HEK293 (cell line): ENCODE data around the gene FAM169A.

ENCODE experiments used
- CTCF ChIA-PET: fragments of 350-600 bp; formaldehyde crosslinking; extraction: SDS; loops from one replicate; lab custom pipeline; 2021; ENCODE audit warnings: antibody characterized with exemption; lab: Yijun Ruan, JAX
- POLR2A ChIA-PET: fragments of 300-600 bp; formaldehyde crosslinking; extraction: SDS; loops from one replicate; lab custom pipeline; 2020; ENCODE audit warnings: antibody characterized with exemption, inconsistent platforms; lab: Yijun Ruan, JAX
- H3K27ac ChIP-seq: fragments of 200-500 bp; sonication (Bioruptor generic); 2 replicates; pipeline ENCODE4 v1.5.1; 2014; ENCODE audit warnings: low read depth, low read length, control low read depth, inconsistent platforms; ENCODE audit errors: extremely low read depth
- H3K36me3 ChIP-seq, 2 experiments: fragments of 200-500 bp in 1 of 2; sonication (Bioruptor generic) in 1 of 2; 1 replicate in 1 of 2; 2 replicates in 1 of 2; pipeline ENCODE4 v1.5.1; 2014 to 2017; ENCODE audit warnings: inconsistent platforms in 2 of 2, low read length in 2 of 2; ENCODE audit not compliant: control insufficient read depth in 2 of 2, insufficient read depth in 1 of 2
- H3K4me1 ChIP-seq: fragments of 200-500 bp; sonication (Bioruptor generic); 2 replicates; pipeline ENCODE4 v1.5.1; 2014; ENCODE audit warnings: mild to moderate bottlenecking, low read length, inconsistent platforms; ENCODE audit not compliant: control insufficient read depth, insufficient read depth
- H3K4me3 ChIP-seq: 2 replicates; pipeline ENCODE4 v1.5.1; 2011; ENCODE audit warnings: low read depth, mild to moderate bottlenecking, control low read depth, low read length, moderate library complexity
- H3K9me3 ChIP-seq: fragments of 200-500 bp; sonication (Bioruptor generic); 2 replicates; pipeline ENCODE4 v1.5.1; 2014; ENCODE audit warnings: low read depth, low read length, inconsistent platforms; ENCODE audit not compliant: control insufficient read depth, insufficient read depth
- BCL11A ChIP-seq: fragments of 450-650 bp; formaldehyde crosslinking; IDR thresholded peaks from 2 replicates; pipeline ENCODE4 v1.5.1; 2016; ENCODE audit warnings: low read depth, missing biosample characterization, missing genetic modification characterization
- EGR2 ChIP-seq: fragments of 450-650 bp; formaldehyde crosslinking; IDR thresholded peaks from 2 replicates; pipeline ENCODE4 v1.5.1; 2016; ENCODE audit warnings: low read depth, missing biosample characterization, missing genetic modification characterization
- KLF1 ChIP-seq: fragments of 450-650 bp; formaldehyde crosslinking; IDR thresholded peaks from 2 replicates; pipeline ENCODE4 v1.5.1; 2016; ENCODE audit warnings: missing biosample characterization, missing genetic modification characterization
- ZIC2 ChIP-seq: fragments of 450-650 bp; formaldehyde crosslinking; IDR thresholded peaks from 2 replicates; pipeline ENCODE4 v1.5.1; 2016; ENCODE audit warnings: missing biosample characterization, missing genetic modification characterization
- ZNF133 ChIP-seq: fragments of 450-650 bp; formaldehyde crosslinking; IDR thresholded peaks from 2 replicates; pipeline ENCODE4 v1.5.1; 2016; ENCODE audit warnings: missing biosample characterization, missing genetic modification characterization
- ZNF202 ChIP-seq: fragments of 450-650 bp; formaldehyde crosslinking; IDR thresholded peaks from 2 replicates; pipeline ENCODE4 v1.5.1; 2016; ENCODE audit warnings: missing biosample characterization, missing genetic modification characterization, borderline replicate concordance
- ZNF324 ChIP-seq: fragments of 450-650 bp; formaldehyde crosslinking; IDR thresholded peaks from 2 replicates; pipeline ENCODE4 v1.5.1; 2016; ENCODE audit warnings: missing biosample characterization, missing genetic modification characterization
- ZNF426 ChIP-seq: fragments of 450-650 bp; formaldehyde crosslinking; IDR thresholded peaks from 2 replicates; pipeline ENCODE4 v1.5.1; 2017; ENCODE audit warnings: missing biosample characterization, missing genetic modification characterization, mild to moderate bottlenecking, inconsistent platforms, moderate library complexity
- ZNF549 ChIP-seq: fragments of 450-650 bp; IDR thresholded peaks from 2 replicates; pipeline ENCODE4 v1.5.1; 2018; ENCODE audit warnings: missing biosample characterization, missing genetic modification characterization, mild to moderate bottlenecking, inconsistent platforms, moderate library complexity
- ZNF621 ChIP-seq: fragments of 450-650 bp; formaldehyde crosslinking; IDR thresholded peaks from 2 replicates; pipeline ENCODE4 v1.5.1; 2017; ENCODE audit warnings: missing biosample characterization, missing genetic modification characterization
- ZNF654 ChIP-seq: fragments of 450-650 bp; formaldehyde crosslinking; IDR thresholded peaks from 2 replicates; pipeline ENCODE4 v1.5.1; 2016; ENCODE audit warnings: low read depth, missing biosample characterization, missing genetic modification characterization
- ZNF664 ChIP-seq: fragments of 450-650 bp; formaldehyde crosslinking; IDR thresholded peaks from 2 replicates; pipeline ENCODE4 v1.5.1; 2016; ENCODE audit warnings: missing biosample characterization, missing genetic modification characterization
- TF ChIP-seq, protein P1 (sequence below): fragments of 450-650 bp; formaldehyde crosslinking; IDR thresholded peaks from 2 replicates; pipeline ENCODE4 v1.5.1; 2016; ENCODE audit warnings: missing biosample characterization, missing genetic modification characterization, borderline replicate concordance
- TF ChIP-seq, protein P2 (sequence below): sonication (generic); formaldehyde crosslinking; IDR thresholded peaks from 2 replicates; pipeline ENCODE4 v1.8.1; 2022; ENCODE audit warnings: mild to moderate bottlenecking, moderate library complexity, missing genetic modification reagents
- TF ChIP-seq, protein P3 (sequence below): fragments of 450-650 bp; formaldehyde crosslinking; IDR thresholded peaks from 2 replicates; pipeline ENCODE4 v1.5.1; 2017; ENCODE audit warnings: missing biosample characterization, missing genetic modification characterization
- TF ChIP-seq, protein P4 (sequence below): fragments of 450-650 bp; formaldehyde crosslinking; IDR thresholded peaks from 2 replicates; pipeline ENCODE4 v1.5.1; 2016; ENCODE audit warnings: missing biosample characterization, missing genetic modification characterization
- TF ChIP-seq, protein P5 (sequence below): fragments of 450-650 bp; formaldehyde crosslinking; IDR thresholded peaks from 2 replicates; pipeline ENCODE4 v1.5.1; 2016; ENCODE audit warnings: missing biosample characterization, missing genetic modification characterization
- TF ChIP-seq, protein P6 (sequence below): fragments of 450-650 bp; formaldehyde crosslinking; IDR thresholded peaks from 2 replicates; pipeline ENCODE4 v1.5.1; 2016; ENCODE audit warnings: missing biosample characterization, missing genetic modification characterization

The FAM169A gene

DNA sequence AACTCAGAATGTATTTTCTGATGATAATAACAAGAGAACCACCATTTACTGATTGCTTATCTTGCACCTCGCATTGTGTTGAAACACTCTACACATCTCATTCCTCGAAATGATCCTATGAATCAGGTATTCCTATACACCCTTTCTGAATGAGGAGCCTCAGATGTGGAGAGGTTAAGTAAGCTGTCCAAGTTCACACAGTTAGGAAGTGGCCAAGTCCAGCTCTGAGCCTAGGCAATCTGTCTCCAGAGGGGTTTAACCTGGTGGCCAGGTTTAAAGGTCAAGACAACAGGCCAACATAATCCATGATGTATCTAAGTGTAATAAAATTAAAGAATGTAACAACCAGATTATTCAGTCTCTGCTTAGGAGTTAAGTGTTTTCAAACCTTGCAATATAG lies 12.9 kb downstream of the FAM169A start (continued):
- TF ChIP-seq, protein P1, sequence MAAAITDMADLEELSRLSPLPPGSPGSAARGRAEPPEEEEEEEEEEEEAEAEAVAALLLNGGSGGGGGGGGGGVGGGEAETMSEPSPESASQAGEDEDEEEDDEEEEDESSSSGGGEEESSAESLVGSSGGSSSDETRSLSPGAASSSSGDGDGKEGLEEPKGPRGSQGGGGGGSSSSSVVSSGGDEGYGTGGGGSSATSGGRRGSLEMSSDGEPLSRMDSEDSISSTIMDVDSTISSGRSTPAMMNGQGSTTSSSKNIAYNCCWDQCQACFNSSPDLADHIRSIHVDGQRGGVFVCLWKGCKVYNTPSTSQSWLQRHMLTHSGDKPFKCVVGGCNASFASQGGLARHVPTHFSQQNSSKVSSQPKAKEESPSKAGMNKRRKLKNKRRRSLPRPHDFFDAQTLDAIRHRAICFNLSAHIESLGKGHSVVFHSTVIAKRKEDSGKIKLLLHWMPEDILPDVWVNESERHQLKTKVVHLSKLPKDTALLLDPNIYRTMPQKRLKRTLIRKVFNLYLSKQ (tag by site-specific recombination), result no peak
- TF ChIP-seq ZNF621 (tag by site-specific recombination) (no peak), KLF1 (tag by site-specific recombination) (no peak), ZNF324 (tag by site-specific recombination) (no peak), ZNF133 (tag by site-specific recombination) (no peak)

DNA sequence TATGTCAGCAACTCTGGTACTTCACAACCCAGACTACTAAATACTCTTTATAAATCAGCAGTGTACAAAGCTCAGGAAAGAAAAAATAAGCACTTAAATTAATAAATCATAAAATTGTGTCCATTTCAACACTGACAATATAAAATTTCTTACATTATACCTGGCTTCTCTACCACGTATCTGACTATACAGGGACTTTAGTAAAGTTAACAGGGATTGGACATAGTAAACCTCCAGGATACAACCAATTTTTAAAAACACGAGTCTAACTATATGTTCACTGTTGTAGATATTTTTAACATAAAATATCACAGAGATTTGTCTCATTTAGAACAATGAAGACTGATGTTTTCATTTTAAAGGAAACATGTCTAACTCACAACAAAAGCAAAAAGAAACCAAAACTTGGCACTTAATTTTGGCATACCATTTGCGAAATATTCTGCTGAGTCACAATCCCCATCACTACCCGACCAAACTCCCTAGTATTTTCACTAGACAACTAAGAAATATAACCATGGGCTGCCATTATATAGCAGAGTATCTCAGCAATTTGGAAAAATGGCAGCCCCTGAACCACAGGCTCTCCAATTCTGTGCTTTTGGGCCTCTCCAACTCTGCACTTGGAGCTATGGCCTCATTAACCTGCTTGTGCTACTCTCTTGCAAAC lies 14.4 kb downstream of the FAM169A start:
- POLR2A ChIA-PET, result interaction anchor here (1.2 kb wide), 1 partner anchor 14 kb away, joined by 3 read pairs; the partner anchor contains the start of gene FAM169A
- Histone ChIP-seq H3K4me1 (peaks cover 9% of the 10 kb centered on the region; the same call in 1 of the 2 replicates), H3K4me3 (no peak overlapping the region), H3K27ac (no peak overlapping the region), H3K9me3 (no peaks in the 10 kb centered on the region), H3K36me3 (no peaks in the 10 kb centered on the region; a peak in 1 of 3 replicates)
- CTCF ChIA-PET, result no interaction called here
- TF ChIP-seq, protein P2, sequence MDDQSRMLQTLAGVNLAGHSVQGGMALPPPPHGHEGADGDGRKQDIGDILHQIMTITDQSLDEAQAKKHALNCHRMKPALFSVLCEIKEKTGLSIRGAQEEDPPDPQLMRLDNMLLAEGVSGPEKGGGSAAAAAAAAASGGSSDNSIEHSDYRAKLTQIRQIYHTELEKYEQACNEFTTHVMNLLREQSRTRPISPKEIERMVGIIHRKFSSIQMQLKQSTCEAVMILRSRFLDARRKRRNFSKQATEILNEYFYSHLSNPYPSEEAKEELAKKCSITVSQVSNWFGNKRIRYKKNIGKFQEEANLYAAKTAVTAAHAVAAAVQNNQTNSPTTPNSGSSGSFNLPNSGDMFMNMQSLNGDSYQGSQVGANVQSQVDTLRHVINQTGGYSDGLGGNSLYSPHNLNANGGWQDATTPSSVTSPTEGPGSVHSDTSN (CRISPR knock-in tag), result no peak
- no peak for TF ChIP-seq ZNF426 (tag by site-specific recombination)
- TF ChIP-seq, protein P3, sequence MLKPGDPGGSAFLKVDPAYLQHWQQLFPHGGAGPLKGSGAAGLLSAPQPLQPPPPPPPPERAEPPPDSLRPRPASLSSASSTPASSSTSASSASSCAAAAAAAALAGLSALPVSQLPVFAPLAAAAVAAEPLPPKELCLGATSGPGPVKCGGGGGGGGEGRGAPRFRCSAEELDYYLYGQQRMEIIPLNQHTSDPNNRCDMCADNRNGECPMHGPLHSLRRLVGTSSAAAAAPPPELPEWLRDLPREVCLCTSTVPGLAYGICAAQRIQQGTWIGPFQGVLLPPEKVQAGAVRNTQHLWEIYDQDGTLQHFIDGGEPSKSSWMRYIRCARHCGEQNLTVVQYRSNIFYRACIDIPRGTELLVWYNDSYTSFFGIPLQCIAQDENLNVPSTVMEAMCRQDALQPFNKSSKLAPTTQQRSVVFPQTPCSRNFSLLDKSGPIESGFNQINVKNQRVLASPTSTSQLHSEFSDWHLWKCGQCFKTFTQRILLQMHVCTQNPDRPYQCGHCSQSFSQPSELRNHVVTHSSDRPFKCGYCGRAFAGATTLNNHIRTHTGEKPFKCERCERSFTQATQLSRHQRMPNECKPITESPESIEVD (tag by site-specific recombination), result no peak
- TF ChIP-seq, protein P4, sequence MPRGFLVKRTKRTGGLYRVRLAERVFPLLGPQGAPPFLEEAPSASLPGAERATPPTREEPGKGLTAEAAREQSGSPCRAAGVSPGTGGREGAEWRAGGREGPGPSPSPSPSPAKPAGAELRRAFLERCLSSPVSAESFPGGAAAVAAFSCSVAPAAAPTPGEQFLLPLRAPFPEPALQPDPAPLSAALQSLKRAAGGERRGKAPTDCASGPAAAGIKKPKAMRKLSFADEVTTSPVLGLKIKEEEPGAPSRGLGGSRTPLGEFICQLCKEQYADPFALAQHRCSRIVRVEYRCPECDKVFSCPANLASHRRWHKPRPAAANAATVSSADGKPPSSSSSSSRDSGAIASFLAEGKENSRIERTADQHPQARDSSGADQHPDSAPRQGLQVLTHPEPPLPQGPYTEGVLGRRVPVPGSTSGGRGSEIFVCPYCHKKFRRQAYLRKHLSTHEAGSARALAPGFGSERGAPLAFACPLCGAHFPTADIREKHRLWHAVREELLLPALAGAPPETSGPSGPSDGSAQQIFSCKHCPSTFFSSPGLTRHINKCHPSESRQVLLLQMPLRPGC, result no peak
- TF ChIP-seq, protein P5, sequence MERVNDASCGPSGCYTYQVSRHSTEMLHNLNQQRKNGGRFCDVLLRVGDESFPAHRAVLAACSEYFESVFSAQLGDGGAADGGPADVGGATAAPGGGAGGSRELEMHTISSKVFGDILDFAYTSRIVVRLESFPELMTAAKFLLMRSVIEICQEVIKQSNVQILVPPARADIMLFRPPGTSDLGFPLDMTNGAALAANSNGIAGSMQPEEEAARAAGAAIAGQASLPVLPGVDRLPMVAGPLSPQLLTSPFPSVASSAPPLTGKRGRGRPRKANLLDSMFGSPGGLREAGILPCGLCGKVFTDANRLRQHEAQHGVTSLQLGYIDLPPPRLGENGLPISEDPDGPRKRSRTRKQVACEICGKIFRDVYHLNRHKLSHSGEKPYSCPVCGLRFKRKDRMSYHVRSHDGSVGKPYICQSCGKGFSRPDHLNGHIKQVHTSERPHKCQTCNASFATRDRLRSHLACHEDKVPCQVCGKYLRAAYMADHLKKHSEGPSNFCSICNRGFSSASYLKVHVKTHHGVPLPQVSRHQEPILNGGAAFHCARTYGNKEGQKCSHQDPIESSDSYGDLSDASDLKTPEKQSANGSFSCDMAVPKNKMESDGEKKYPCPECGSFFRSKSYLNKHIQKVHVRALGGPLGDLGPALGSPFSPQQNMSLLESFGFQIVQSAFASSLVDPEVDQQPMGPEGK (tag by site-specific recombination), result no peak
- no peak for TF ChIP-seq BCL11A (tag by site-specific recombination)
- no peak for TF ChIP-seq ZNF654 (tag by site-specific recombination)
- no peak for TF ChIP-seq ZIC2
- TF ChIP-seq, protein P6, sequence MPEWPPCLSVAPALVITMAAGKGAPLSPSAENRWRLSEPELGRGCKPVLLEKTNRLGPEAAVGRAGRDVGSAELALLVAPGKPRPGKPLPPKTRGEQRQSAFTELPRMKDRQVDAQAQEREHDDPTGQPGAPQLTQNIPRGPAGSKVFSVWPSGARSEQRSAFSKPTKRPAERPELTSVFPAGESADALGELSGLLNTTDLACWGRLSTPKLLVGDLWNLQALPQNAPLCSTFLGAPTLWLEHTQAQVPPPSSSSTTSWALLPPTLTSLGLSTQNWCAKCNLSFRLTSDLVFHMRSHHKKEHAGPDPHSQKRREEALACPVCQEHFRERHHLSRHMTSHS (tag by site-specific recombination), result no peak
- no peak for TF ChIP-seq EGR2 (tag by site-specific recombination)
- TF ChIP-seq ZNF664 (tag by site-specific recombination), result no peak
- TF ChIP-seq ZNF549, result no peak
- no peak for TF ChIP-seq ZNF202 (tag by site-specific recombination)
